H9 (cell line): Measurements from ENCODE around the gene EPM2A. TPM values are rescaled to one million over a fixed set of nuclear protein-coding genes. Genes with fewer than 3 reads are reported as not detected.

ENCODE experiments used
- DNase-seq: peaks from one replicate; pipeline ENCODE4 v3.0.0-alpha.2; 2017
- H2AFZ ChIP-seq: one replicate; pipeline ENCODE4 v1.6.1; 2013; ENCODE audit warnings: mild to moderate bottlenecking, low read length, control low read depth, moderate library complexity
- H2AK5ac ChIP-seq: 2 replicates; pipeline ENCODE4 v1.6.1; 2013; ENCODE audit warnings: low read length, control low read depth, mixed read lengths; ENCODE audit not compliant: insufficient read length
- H2BK120ac ChIP-seq: one replicate; pipeline ENCODE4 v1.6.1; 2013; ENCODE audit warnings: low read depth, mild to moderate bottlenecking, low read length, control low read depth, inconsistent platforms; ENCODE audit not compliant: poor library complexity, severe bottlenecking
- H2BK12ac ChIP-seq: 2 replicates; pipeline ENCODE4 v1.6.1; 2013; ENCODE audit warnings: low read length, control low read depth, mixed read lengths, low read depth; ENCODE audit not compliant: insufficient read length
- H2BK15ac ChIP-seq: 2 replicates; pipeline ENCODE4 v1.6.1; 2013; ENCODE audit warnings: low read depth, low read length, control low read depth
- H2BK20ac ChIP-seq: one replicate; pipeline ENCODE4 v1.6.1; 2013; ENCODE audit warnings: low read depth, mild to moderate bottlenecking, low read length, control low read depth, inconsistent platforms; ENCODE audit not compliant: poor library complexity, severe bottlenecking
- H2BK5ac ChIP-seq: 2 replicates; pipeline ENCODE4 v1.6.1; 2013; ENCODE audit warnings: low read length, control low read depth, mixed read lengths; ENCODE audit not compliant: insufficient read length
- H3K14ac ChIP-seq: 2 replicates; pipeline ENCODE4 v1.6.1; 2013; ENCODE audit warnings: low read length, control low read depth; ENCODE audit not compliant: insufficient read depth
- H3K18ac ChIP-seq: 2 replicates; pipeline ENCODE4 v1.6.1; 2013; ENCODE audit warnings: low read depth, mild to moderate bottlenecking, mixed read lengths, low read length, control low read depth; ENCODE audit not compliant: insufficient read length
- H3K23ac ChIP-seq: 2 replicates; pipeline ENCODE4 v1.6.1; 2013; ENCODE audit warnings: low read length, control low read depth, mixed read lengths, low read depth; ENCODE audit not compliant: insufficient read length
- H3K23me2 ChIP-seq: 2 replicates; pipeline ENCODE4 v1.6.1; 2013; ENCODE audit warnings: low read depth, mild to moderate bottlenecking, mixed read lengths, low read length, control low read depth; ENCODE audit not compliant: insufficient read length, poor library complexity, severe bottlenecking
- H3K27ac ChIP-seq: 2 replicates; pipeline ENCODE4 v1.5.1; 2013; ENCODE audit warnings: low read length, control low read depth, mixed read lengths, low read depth; ENCODE audit not compliant: insufficient read length
- H3K27me3 ChIP-seq: 2 replicates; pipeline ENCODE4 v1.6.1; 2013; ENCODE audit warnings: low read length, control low read depth, inconsistent platforms; ENCODE audit not compliant: insufficient read depth
- H3K4ac ChIP-seq: 2 replicates; pipeline ENCODE4 v1.6.1; 2013; ENCODE audit warnings: low read depth, mild to moderate bottlenecking, control low read depth, inconsistent platforms, low read length, moderate library complexity
- H3K4me1 ChIP-seq: 2 replicates; pipeline ENCODE4 v1.6.1; 2013; ENCODE audit warnings: low read length, control low read depth, inconsistent platforms; ENCODE audit not compliant: insufficient read depth
- H3K4me2 ChIP-seq: 2 replicates; pipeline ENCODE4 v1.6.1; 2013; ENCODE audit warnings: low read length, control low read depth, mixed read lengths; ENCODE audit not compliant: insufficient read length, insufficient read depth
- H3K56ac ChIP-seq: 2 replicates; pipeline ENCODE4 v1.6.1; 2013; ENCODE audit warnings: low read depth, mild to moderate bottlenecking, mixed read lengths, low read length, control low read depth; ENCODE audit not compliant: insufficient read length
- H3K79me1 ChIP-seq: 2 replicates; pipeline ENCODE4 v1.6.1; 2013; ENCODE audit warnings: low read depth, mild to moderate bottlenecking, moderate library complexity, low read length, control low read depth, inconsistent platforms; ENCODE audit not compliant: insufficient read depth, poor library complexity, severe bottlenecking
- H3K79me2 ChIP-seq: 2 replicates; pipeline ENCODE4 v1.6.1; 2013; ENCODE audit warnings: low read length, control low read depth, inconsistent platforms; ENCODE audit not compliant: insufficient read depth
- H3K9ac ChIP-seq: 2 replicates; pipeline ENCODE4 v1.6.1; 2013; ENCODE audit warnings: low read length, control low read depth, mixed read lengths; ENCODE audit not compliant: insufficient read length; ENCODE audit errors: extremely low read depth
- H3K9me3 ChIP-seq: one replicate; pipeline ENCODE4 v1.6.1; 2013; ENCODE audit warnings: low read depth, low read length, inconsistent platforms; ENCODE audit not compliant: control insufficient read depth
- H3T11ph ChIP-seq: one replicate; pipeline ENCODE4 v1.6.1; 2013; ENCODE audit warnings: mild to moderate bottlenecking, low read length, control low read depth, inconsistent platforms
- H4K20me1 ChIP-seq: one replicate; pipeline ENCODE4 v1.6.1; 2013; ENCODE audit not compliant: control insufficient read depth, insufficient read length, insufficient read depth
- H4K5ac ChIP-seq: 2 replicates; pipeline ENCODE4 v1.6.1; 2013; ENCODE audit warnings: low read depth, mild to moderate bottlenecking, mixed read lengths, low read length, control low read depth; ENCODE audit not compliant: insufficient read length
- H4K8ac ChIP-seq: replicated peaks from 2 replicates; pipeline ENCODE4 v1.6.1; 2013; ENCODE audit warnings: low read length, control low read depth, mixed read lengths, low read depth; ENCODE audit not compliant: insufficient read length
- H4K91ac ChIP-seq: 2 replicates; pipeline ENCODE4 v1.6.1; 2013; ENCODE audit warnings: low read depth, mild to moderate bottlenecking, moderate library complexity, mixed read lengths, low read length, control low read depth; ENCODE audit not compliant: insufficient read length
- H3K27ac Mint-ChIP-seq, 3 experiments: 2 replicates in 2 of 3; 3 replicates in 1 of 3; pipeline ENCODE4 v1.8.0; 2020 to 2021; ENCODE audit warnings: mixed read lengths in 3 of 3, mild to moderate bottlenecking in 1 of 3, moderate library complexity in 1 of 3
- H3K27me3 Mint-ChIP-seq: 2 replicates; pipeline ENCODE4 v1.8.0; 2021; ENCODE audit warnings: low read depth, mild to moderate bottlenecking, moderate library complexity, mixed read lengths
- H3K36me3 Mint-ChIP-seq, 3 experiments: 2 replicates in 2 of 3; 3 replicates in 1 of 3; pipeline ENCODE4 v1.8.0; 2020 to 2021; ENCODE audit warnings: low read depth in 3 of 3, mixed read lengths in 3 of 3; ENCODE audit not compliant: insufficient read depth in 1 of 3
- H3K4me1 Mint-ChIP-seq, 2 experiments: 2 replicates each; pipeline ENCODE4 v1.8.0; 2020; ENCODE audit warnings: mixed read lengths in 2 of 2
- H3K4me3 Mint-ChIP-seq, 2 experiments: 2 replicates in 1 of 2; 3 replicates in 1 of 2; pipeline ENCODE4 v1.8.0; 2020 to 2021; ENCODE audit warnings: mild to moderate bottlenecking in 2 of 2, mixed read lengths in 2 of 2, moderate library complexity in 1 of 2
- H3K9me3 Mint-ChIP-seq, 2 experiments: 2 replicates in 1 of 2; 3 replicates in 1 of 2; pipeline ENCODE4 v1.8.0; 2020; ENCODE audit warnings: mild to moderate bottlenecking in 2 of 2, mixed read lengths in 2 of 2, moderate library complexity in 1 of 2
- CTCF ChIP-seq: fragments of 200-600 bp; sonication (generic); conservative IDR thresholded peaks from 3 replicates; pipeline ENCODE4 v1.8.0; 2021; ENCODE audit warnings: antibody characterized with exemption, mild to moderate bottlenecking
- WGBS: extraction: QIAGEN DNeasy Blood & Tissue Kit; methylation state at CpG from one replicate; pipeline ENCODE4 v1.1.7; 2013; ENCODE audit warnings: missing lambda C conversion rate, low lambda C conversion rate, mixed read lengths; ENCODE audit not compliant: insufficient read length; ENCODE audit errors: extremely low coverage; 5-methylcytosine and 5-hydroxymethylcytosine counted together
- total RNA-seq: library from RNA; stranded (reverse); gene quantifications from 2 replicates; pipeline ENCODE4 v1.2.1, GENCODE V29; 2021

The EPM2A gene
- total RNA-seq, 1 experiment from 2014 or later = 8.2 TPM

GRCh38 chr6:145727817-145728388, 7.4 kb downstream of the EPM2A start:
- Histone ChIP-seq H4K5ac (no peak overlapping the region), H2BK12ac (no peak overlapping the region), H3K18ac (no peak overlapping the region), H3K4me1 (no peaks in the 10 kb centered on the region), H2BK120ac (no peak overlapping the region), H3K56ac (no peak overlapping the region), H2AFZ (no peak overlapping the region), H3K9me3 (no peaks in the 10 kb centered on the region), H4K20me1 (no peaks in the 10 kb centered on the region), H3K23ac (no peak overlapping the region), H3K9ac (no peak overlapping the region), H3K27me3 (no peaks in the 10 kb centered on the region), H2AK5ac (no peak overlapping the region), H3K4ac (no peak overlapping the region), H3K79me2 (0 out of 2 replicates have a peak, but pooled peaks cover 1% of the 10 kb centered on the region), H4K91ac (no peak overlapping the region), H3K4me2 (no peak overlapping the region), H2BK15ac (no peak overlapping the region), H3K23me2 (no peaks in the 10 kb centered on the region), H3K14ac (no peak overlapping the region), H4K8ac (no peak overlapping the region), H2BK5ac (no peak overlapping the region), H3T11ph (no peak overlapping the region), H3K79me1 (no peaks in the 10 kb centered on the region), H2BK20ac (no peak overlapping the region), H3K27ac (no peak overlapping the region)
- Mint-ChIP-seq H3K36me3 (peaks cover 14 to 26% (median 15%) of the 10 kb centered on the region in 3 experiments; a peak in 6 of 7 replicates), H3K9me3 (peaks cover 10 to 23% of the 10 kb centered on the region in 2 experiments; a peak in 4 of 5 replicates), H3K4me3 (no peak overlapping the region), H3K27me3 (peaks cover 1% of the 10 kb centered on the region; the same call in 1 of the 2 replicates), H3K4me1 (peaks cover 5 to 7% of the 10 kb centered on the region in 2 experiments; a peak in 2 of 4 replicates), H3K27ac (no peak overlapping the region)
- WGBS = no CpG with 5 or more reads among the region's 5 CpGs
- TF ChIP-seq CTCF = no peak
- no peak for DNase-seq
